ENCODE data around the gene IFT80. TPM values are rescaled to one million over a fixed set of nuclear protein-coding genes. Genes with fewer than 3 reads are reported as not detected.

IFT80 gene
- total RNA-seq, 1 experiment from 2014 or later = 9.1 TPM

DNA sequence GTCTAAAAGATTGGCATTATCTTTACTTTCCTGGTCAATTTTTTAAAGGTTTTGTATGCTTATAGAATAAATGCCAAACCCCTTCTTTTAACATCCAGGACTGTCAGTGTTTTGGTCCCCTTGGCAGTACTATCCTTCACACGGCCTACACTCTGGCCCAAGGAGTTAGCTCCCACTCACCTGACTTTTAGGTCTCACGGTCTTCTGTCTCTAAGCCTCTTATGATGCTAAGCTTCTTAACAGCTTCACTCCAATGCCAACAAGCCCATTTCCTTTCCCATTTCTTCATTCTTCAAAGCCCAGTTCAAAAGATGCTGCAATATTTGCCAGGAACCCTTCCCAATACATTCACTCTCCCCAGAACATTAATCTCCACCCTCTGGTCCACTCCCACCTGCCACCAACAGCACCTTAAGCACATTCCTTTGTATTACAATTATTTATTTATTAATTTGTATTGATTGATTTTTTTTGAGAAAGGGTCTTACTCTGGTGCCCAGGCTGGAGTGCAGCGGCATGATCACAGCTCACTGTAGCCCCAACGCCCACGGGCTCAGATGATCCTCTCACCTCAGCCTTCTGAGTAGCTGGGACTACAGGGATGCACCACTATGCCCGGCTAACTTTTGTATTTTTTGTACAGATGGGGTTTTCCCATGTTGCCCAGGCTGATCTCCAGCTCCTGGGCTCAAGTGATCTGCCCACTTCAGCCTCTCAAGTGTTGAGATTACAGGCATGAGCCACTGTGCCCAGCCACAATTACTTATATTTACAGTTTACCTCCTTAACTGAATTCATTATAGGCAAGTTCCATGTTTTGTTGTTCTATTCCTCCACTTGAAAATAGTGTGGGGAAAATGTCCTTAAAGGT is 27.8 kb downstream of the IFT80 start:
- no peaks in the 10 kb centered on the region for H3K27me3 ChIP-seq (ENCODE audit: low read length)
- H4K20me1 ChIP-seq (ENCODE audit: low read length) = no peaks in the 10 kb centered on the region
- DNase-seq (no peak), ATAC-seq (no peak)
- H2AFZ ChIP-seq (ENCODE audit: low read length) = no peak overlapping the region
- POLR2A ChIA-PET (ENCODE audit: unreplicated experiment) = no interaction called here
- no peaks in the 10 kb centered on the region for H3K36me3 ChIP-seq (ENCODE audit: low read depth, low read length)
- H3K79me2 ChIP-seq (ENCODE audit: low read length) = no peaks in the 10 kb centered on the region
- CTCF ChIA-PET = no interaction called here
- BruUV-seq (replicated peaks) = no TSS peak
- H3F3A ChIP-seq (ENCODE audit: low read length, unreplicated experiment) = no peaks in the 10 kb centered on the region
- no peaks in the 10 kb centered on the region for H3K9me3 ChIP-seq (ENCODE audit: low read length)
- H3K4me2 ChIP-seq (ENCODE audit: low read length) = no peak overlapping the region
- H3K27ac ChIP-seq (ENCODE audit: low read length) = no peak overlapping the region
- intact Hi-C loops (cut with micrococcal nuclease) = no loop called here
- no peaks in the 10 kb centered on the region for H3K9me2 ChIP-seq (replicated peaks; ENCODE audit: low read length)
- TF ChIP-seq EZH2phosphoT487 (IDR thresholded peaks at IDR 0.05; ENCODE audit: borderline replicate concordance, low read length) (no peak), EZH2 (IDR thresholded peaks at IDR 0.05; ENCODE audit: low read length, unreplicated experiment) (no peak)
- TF ChIP-seq, protein P1, sequence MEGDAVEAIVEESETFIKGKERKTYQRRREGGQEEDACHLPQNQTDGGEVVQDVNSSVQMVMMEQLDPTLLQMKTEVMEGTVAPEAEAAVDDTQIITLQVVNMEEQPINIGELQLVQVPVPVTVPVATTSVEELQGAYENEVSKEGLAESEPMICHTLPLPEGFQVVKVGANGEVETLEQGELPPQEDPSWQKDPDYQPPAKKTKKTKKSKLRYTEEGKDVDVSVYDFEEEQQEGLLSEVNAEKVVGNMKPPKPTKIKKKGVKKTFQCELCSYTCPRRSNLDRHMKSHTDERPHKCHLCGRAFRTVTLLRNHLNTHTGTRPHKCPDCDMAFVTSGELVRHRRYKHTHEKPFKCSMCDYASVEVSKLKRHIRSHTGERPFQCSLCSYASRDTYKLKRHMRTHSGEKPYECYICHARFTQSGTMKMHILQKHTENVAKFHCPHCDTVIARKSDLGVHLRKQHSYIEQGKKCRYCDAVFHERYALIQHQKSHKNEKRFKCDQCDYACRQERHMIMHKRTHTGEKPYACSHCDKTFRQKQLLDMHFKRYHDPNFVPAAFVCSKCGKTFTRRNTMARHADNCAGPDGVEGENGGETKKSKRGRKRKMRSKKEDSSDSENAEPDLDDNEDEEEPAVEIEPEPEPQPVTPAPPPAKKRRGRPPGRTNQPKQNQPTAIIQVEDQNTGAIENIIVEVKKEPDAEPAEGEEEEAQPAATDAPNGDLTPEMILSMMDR (conservative IDR thresholded peaks at IDR 0.05; ENCODE audit: low read depth, low read length) = no peak
- H3K9ac ChIP-seq (ENCODE audit: low read length) = no peak overlapping the region
- H3K4me3 ChIP-seq (ENCODE audit: low read length) = no peak overlapping the region
- H3K4me1 ChIP-seq (ENCODE audit: insufficient read depth, low read length) = peaks cover 30% of the 10 kb centered on the region

DNA sequence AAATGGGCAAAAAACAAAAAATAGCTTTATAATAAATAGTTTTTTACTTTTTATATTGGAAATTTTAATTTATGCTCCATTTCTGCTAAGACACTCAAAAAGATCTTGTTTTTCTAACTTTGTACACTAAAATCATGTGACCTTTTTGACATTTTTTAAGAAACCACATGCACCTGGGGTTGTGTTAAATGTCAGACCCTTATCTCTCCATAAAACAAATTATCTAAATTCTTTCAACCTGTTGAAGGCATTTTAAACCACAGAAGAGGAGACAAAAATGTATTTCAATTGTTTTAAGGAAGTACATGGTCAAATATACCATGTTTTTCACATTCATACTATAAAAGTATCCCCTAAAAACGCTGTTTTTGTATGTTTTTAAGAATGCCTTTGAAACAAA is 29.2 kb downstream of the IFT80 start:
- POLR2A ChIA-PET (ENCODE audit: unreplicated experiment) = no interaction called here
- ATAC-seq = no peak

More for the DNA sequence above, 29.2 kb downstream of the IFT80 start:
- H3K27me3 ChIP-seq (ENCODE audit: low read length) = no peaks in the 10 kb centered on the region
- peaks cover 25% of the 10 kb centered on the region for H3K4me1 ChIP-seq (ENCODE audit: insufficient read depth, low read length)
- no peaks in the 10 kb centered on the region for H3K36me3 ChIP-seq (ENCODE audit: low read depth, low read length)
- H3K9ac ChIP-seq (ENCODE audit: low read length) = no peak overlapping the region
- no peaks in the 10 kb centered on the region for H4K20me1 ChIP-seq (ENCODE audit: low read length)
- no peak overlapping the region for H3K27ac ChIP-seq (ENCODE audit: low read length)
- H2AFZ ChIP-seq (ENCODE audit: low read length) = no peak overlapping the region
- no peak for DNase-seq
- H3K9me2 ChIP-seq (replicated peaks; ENCODE audit: low read length) = no peaks in the 10 kb centered on the region
- no peak overlapping the region for H3K4me2 ChIP-seq (ENCODE audit: low read length)
- CTCF ChIA-PET = no interaction called here
- intact Hi-C loops (cut with micrococcal nuclease) = no loop called here
- no peaks in the 10 kb centered on the region for H3F3A ChIP-seq (ENCODE audit: low read length, unreplicated experiment)
- no peak overlapping the region for H3K4me3 ChIP-seq (ENCODE audit: low read length)
- no peaks in the 10 kb centered on the region for H3K79me2 ChIP-seq (ENCODE audit: low read length)
- no peaks in the 10 kb centered on the region for H3K9me3 ChIP-seq (ENCODE audit: low read length)
- no TSS peak for BruUV-seq (replicated peaks)
- TF ChIP-seq EZH2phosphoT487 (IDR thresholded peaks at IDR 0.05; ENCODE audit: borderline replicate concordance, low read length) (no peak), EZH2 (IDR thresholded peaks at IDR 0.05; ENCODE audit: low read length, unreplicated experiment) (no peak)
- TF ChIP-seq, protein P1 (conservative IDR thresholded peaks at IDR 0.05; ENCODE audit: low read depth, low read length) = no peak

Data from PC-3 (cell line).